Adrenal gland (tissue), 5 donors: ENCODE measurements around the gene STK39.

Experiments
- CTCF ChIP-seq, 6 experiments: fragments of 450-650 bp in 4 of 6; fragments of 200-600 bp in 2 of 6; sonication (generic) in 1 of 6; IDR thresholded peaks; 1 replicate in 5 of 6; 2 replicates in 1 of 6; pipeline versions ENCODE4 v1.5.1 to v1.8.0; 2016 to 2021; ENCODE audit warnings: antibody characterized with exemption in 6 of 6, mild to moderate bottlenecking in 2 of 6, moderate library complexity in 1 of 6
- POLR2A ChIP-seq, 2 donors: fragments of 450-650 bp; IDR thresholded peaks; one replicate each; pipeline ENCODE4 v1.6.1; 2017; ENCODE audit warnings: antibody characterized with exemption in 2 of 2, mild to moderate bottlenecking in 2 of 2, moderate library complexity in 1 of 2
- donor health status: DM: no; HTN: no; CAD: no.

- TF ChIP-seq CTCF (IDR thresholded peaks at IDR 0.05): no peak
- TF ChIP-seq POLR2A (IDR thresholded peaks at IDR 0.05): no peak
Measured at GRCh38 chr2:168064011-168064998, 183.1 kb downstream of the STK39 start.
